ENCODE data around the gene CHI3L1. TPM values are rescaled to one million over a fixed set of nuclear protein-coding genes. Genes with fewer than 3 reads are reported as not detected.

CHI3L1 gene
- total RNA-seq, 1 donor = 273 TPM

- Histone ChIP-seq H3K4me2 (ENCODE audit: insufficient read depth, low read length) (no peak overlapping the region), H3K79me2 (ENCODE audit: insufficient read depth, low read length) (no peaks in the 10 kb centered on the region), H3K27me3 (ENCODE audit: insufficient read depth, low read length) (no peaks in the 10 kb centered on the region), H3K36me3 (ENCODE audit: insufficient read depth, low read length) (no peaks in the 10 kb centered on the region), H3K27ac (ENCODE audit: low read depth, low read length) (no peak overlapping the region), H2AFZ (ENCODE audit: low read length) (no peak overlapping the region), H3K9me3 (ENCODE audit: low read depth, low read length) (no peaks in the 10 kb centered on the region), H3K4me1 (ENCODE audit: insufficient read depth, low read length) (peaks cover 21% of the 10 kb centered on the region), H3K4me3 (ENCODE audit: insufficient read depth, low read length) (no peak overlapping the region), H4K20me1 (ENCODE audit: insufficient read depth, low read length) (no peaks in the 10 kb centered on the region)
- no peak for DNase-seq (ENCODE audit: insufficient read length, low spot score, missing footprints)
- TF ChIP-seq, protein P1, sequence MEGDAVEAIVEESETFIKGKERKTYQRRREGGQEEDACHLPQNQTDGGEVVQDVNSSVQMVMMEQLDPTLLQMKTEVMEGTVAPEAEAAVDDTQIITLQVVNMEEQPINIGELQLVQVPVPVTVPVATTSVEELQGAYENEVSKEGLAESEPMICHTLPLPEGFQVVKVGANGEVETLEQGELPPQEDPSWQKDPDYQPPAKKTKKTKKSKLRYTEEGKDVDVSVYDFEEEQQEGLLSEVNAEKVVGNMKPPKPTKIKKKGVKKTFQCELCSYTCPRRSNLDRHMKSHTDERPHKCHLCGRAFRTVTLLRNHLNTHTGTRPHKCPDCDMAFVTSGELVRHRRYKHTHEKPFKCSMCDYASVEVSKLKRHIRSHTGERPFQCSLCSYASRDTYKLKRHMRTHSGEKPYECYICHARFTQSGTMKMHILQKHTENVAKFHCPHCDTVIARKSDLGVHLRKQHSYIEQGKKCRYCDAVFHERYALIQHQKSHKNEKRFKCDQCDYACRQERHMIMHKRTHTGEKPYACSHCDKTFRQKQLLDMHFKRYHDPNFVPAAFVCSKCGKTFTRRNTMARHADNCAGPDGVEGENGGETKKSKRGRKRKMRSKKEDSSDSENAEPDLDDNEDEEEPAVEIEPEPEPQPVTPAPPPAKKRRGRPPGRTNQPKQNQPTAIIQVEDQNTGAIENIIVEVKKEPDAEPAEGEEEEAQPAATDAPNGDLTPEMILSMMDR (IDR thresholded peaks at IDR 0.05; ENCODE audit: extremely low read depth, low read depth, low read length) = no peak
These were observed 4.0 kb downstream of the CHI3L1 start for GRCh38 chr1:203182387-203182953.

DNA sequence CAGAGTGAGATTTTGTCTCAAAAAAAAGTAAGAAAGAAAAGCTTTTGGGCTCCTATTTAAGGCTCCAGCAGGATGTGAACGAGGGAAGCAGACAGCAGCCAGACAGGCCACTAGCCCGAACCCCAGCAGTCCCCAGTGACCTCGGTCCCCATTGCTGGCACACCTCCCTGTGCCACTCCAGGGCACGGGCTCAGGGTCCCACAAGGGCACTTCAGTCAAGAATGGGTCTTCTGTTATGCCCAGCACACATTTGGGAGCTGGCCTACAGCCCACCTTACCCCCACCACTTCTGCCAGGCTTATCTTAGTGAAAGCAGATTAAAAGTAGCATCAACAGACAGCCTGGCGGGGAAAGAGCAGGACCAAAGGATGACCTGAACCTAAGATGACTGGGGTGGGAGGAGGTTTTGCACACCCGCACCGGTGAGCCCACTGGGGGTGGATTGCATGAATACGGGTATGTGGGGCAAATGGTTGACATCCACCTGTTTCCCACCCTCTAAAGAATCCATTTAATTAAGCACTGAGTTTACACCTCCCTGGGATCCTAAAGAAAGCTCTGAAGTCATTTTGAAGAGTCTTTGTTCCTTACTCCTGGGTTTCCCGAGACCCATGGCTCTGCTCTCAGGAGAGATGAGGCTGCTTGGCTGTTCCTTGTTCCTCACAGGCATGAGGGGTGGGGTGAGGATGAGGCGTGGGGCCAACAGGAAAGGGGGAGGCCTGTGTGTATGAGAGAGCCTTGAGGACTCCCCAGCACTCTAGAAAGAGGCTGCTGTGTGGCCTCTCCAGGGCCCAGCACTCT is 4.7 kb downstream of the CHI3L1 start:
- no peak overlapping the region for H2AFZ ChIP-seq (ENCODE audit: low read length)

DNA sequence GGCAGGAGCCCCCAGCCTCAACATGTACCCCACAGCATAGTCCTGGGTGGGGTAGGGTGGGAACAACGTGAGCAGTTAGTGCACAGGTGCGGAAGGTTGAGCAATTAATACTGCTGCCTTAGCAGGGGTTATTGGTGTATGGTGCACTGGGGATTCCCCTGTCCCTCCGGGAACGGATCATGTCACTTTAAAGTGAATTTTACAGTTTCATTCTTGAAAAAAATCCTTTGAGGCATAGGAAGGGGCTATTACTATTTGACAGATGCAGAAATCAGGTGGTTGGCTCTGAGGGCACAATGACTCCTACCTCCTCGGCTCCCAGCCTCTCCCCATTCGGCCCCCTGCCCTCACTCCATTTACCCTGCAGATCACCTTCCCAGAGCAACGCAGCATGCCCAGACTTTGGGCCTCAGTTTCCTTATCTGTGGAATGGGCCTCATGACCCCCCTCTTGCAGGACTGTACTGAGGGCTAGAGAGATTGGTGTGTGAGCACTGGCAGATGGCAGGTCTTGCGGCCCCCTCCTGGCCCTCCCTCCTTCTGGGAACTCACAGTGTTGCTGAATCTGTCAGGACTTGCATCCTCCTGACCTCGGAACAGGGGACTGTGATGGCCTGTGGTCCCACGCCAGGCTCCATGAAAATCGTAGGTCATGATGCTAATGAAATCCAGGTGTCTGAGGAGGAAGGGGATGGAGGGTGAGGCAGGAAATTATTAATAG is 5.7 kb downstream of the CHI3L1 start:
- Histone ChIP-seq H3K4me2 (ENCODE audit: insufficient read depth, low read length) (no peak overlapping the region), H2AFZ (ENCODE audit: low read length) (no peak overlapping the region)
- TF ChIP-seq, protein P1 (IDR thresholded peaks at IDR 0.05; ENCODE audit: extremely low read depth, low read depth, low read length) = no peak

More for the DNA sequence above, 4.7 kb downstream of the CHI3L1 start:
- no peaks in the 10 kb centered on the region for H4K20me1 ChIP-seq (ENCODE audit: insufficient read depth, low read length)
- H3K27me3 ChIP-seq (ENCODE audit: insufficient read depth, low read length) = no peaks in the 10 kb centered on the region
- TF ChIP-seq, protein P1 (IDR thresholded peaks at IDR 0.05; ENCODE audit: extremely low read depth, low read depth, low read length) = no peak
- H3K27ac ChIP-seq (ENCODE audit: low read depth, low read length) = no peak overlapping the region
- H3K36me3 ChIP-seq (ENCODE audit: insufficient read depth, low read length) = no peaks in the 10 kb centered on the region
- H3K4me1 ChIP-seq (ENCODE audit: insufficient read depth, low read length) = peaks cover 22% of the 10 kb centered on the region
- H3K9me3 ChIP-seq (ENCODE audit: low read depth, low read length) = no peaks in the 10 kb centered on the region
- DNase-seq (ENCODE audit: insufficient read length, low spot score, missing footprints) = peak; percentile 48
- no peak overlapping the region for H3K4me3 ChIP-seq (ENCODE audit: insufficient read depth, low read length)
- no peaks in the 10 kb centered on the region for H3K79me2 ChIP-seq (ENCODE audit: insufficient read depth, low read length)
- H3K4me2 ChIP-seq (ENCODE audit: insufficient read depth, low read length) = no peak overlapping the region

DNA sequence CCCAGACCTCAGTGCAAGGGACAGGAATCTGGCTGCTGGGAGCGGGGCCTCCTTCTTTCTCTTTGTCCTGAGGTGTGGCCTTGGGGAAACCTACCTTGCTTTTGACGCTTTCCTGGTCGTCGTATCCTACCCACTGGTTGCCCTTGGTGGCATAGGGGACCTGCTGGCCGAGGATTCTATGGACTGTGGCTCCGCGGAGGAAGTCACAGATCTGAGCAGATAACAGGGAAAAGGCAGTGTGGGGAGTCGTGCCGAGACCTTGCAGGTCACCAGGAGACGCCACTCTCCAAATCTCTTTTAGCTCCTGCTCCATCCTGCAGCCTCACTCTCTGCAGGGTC is 6.9 kb downstream of the CHI3L1 start:
- Histone ChIP-seq H3K27me3 (ENCODE audit: insufficient read depth, low read length) (no peaks in the 10 kb centered on the region), H3K4me2 (ENCODE audit: insufficient read depth, low read length) (no peak overlapping the region)
- TF ChIP-seq, protein P1 (IDR thresholded peaks at IDR 0.05; ENCODE audit: extremely low read depth, low read depth, low read length) = no peak

More for the DNA sequence above, 5.7 kb downstream of the CHI3L1 start:
- no peak overlapping the region for H3K27ac ChIP-seq (ENCODE audit: low read depth, low read length)
- no peaks in the 10 kb centered on the region for H4K20me1 ChIP-seq (ENCODE audit: insufficient read depth, low read length)
- no peak overlapping the region for H3K4me3 ChIP-seq (ENCODE audit: insufficient read depth, low read length)
- DNase-seq (ENCODE audit: insufficient read length, low spot score, missing footprints) = peak; percentile 52
- no peaks in the 10 kb centered on the region for H3K9me3 ChIP-seq (ENCODE audit: low read depth, low read length)
- H3K4me1 ChIP-seq (ENCODE audit: insufficient read depth, low read length) = peaks cover 28% of the 10 kb centered on the region
- no peaks in the 10 kb centered on the region for H3K79me2 ChIP-seq (ENCODE audit: insufficient read depth, low read length)
- no peaks in the 10 kb centered on the region for H3K36me3 ChIP-seq (ENCODE audit: insufficient read depth, low read length)
- H3K27me3 ChIP-seq (ENCODE audit: insufficient read depth, low read length) = no peaks in the 10 kb centered on the region

More for the DNA sequence above, 6.9 kb downstream of the CHI3L1 start:
- Histone ChIP-seq H3K27ac (ENCODE audit: low read depth, low read length) (no peak overlapping the region), H3K4me1 (ENCODE audit: insufficient read depth, low read length) (peaks cover 36% of the 10 kb centered on the region), H3K4me3 (ENCODE audit: insufficient read depth, low read length) (no peak overlapping the region), H4K20me1 (ENCODE audit: insufficient read depth, low read length) (no peaks in the 10 kb centered on the region), H2AFZ (ENCODE audit: low read length) (no peak overlapping the region), H3K36me3 (ENCODE audit: insufficient read depth, low read length) (no peaks in the 10 kb centered on the region), H3K79me2 (ENCODE audit: insufficient read depth, low read length) (no peaks in the 10 kb centered on the region), H3K9me3 (ENCODE audit: low read depth, low read length) (no peaks in the 10 kb centered on the region)
- no peak for DNase-seq (ENCODE audit: insufficient read length, low spot score, missing footprints)
